Non-pigmented ciliary epithelial cell (primary cell): ENCODE measurements around the gene LYSMD2.

Experiments
- DNase-seq: peaks from one replicate; pipeline ENCODE4 v3.0.0-alpha.2; 2010; ENCODE audit warnings: low read depth

LYSMD2 gene

DNA sequence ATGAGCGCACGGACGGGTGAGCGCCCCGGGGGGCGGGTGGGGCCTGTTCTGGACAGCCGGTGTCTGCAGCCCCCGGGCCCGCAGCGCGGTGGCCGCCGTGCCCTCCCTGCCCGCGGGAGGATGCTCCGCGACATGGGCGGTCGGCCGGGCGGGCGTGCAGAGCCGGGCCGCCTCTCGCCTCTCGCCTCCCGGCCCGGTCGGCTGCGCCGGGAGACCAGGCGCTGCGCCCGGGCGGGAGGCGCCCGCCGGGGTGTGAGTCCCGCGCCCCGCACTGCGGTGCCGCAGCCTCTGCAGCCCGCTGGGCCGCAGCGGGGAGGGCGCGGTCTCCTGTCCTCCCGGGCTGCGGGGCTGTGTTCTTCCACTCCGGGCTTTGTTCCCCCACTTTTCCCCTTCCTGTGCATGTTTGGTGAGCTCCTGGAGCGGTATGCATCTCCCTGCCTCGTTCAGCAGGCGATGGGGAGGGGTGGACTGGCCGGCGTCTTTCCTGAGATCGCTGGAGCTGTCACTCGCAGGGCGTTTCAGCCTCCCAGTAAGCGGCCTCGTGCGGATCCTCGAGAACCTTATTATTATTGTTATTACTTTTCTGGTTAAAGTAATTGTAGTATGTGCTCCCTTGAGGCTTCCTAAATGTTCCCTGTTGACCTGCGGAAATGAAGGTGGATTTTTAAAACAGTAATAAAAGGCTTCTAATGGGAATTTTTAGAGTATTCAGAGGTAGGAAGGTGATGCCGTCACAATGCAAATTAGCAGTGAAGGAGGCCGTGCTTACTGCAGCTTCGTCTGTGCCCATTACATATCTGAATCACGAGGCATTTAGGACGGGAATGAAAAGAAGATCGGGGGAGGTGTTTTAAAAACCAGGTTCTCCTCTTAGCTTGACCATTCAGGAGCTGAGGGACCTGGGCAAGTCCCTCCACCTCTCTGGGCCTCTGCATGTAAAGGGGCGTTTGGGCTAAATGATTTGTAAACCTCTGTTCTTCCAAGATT is 14.5 kb upstream of the LYSMD2 start:
- no peak for DNase-seq

DNA sequence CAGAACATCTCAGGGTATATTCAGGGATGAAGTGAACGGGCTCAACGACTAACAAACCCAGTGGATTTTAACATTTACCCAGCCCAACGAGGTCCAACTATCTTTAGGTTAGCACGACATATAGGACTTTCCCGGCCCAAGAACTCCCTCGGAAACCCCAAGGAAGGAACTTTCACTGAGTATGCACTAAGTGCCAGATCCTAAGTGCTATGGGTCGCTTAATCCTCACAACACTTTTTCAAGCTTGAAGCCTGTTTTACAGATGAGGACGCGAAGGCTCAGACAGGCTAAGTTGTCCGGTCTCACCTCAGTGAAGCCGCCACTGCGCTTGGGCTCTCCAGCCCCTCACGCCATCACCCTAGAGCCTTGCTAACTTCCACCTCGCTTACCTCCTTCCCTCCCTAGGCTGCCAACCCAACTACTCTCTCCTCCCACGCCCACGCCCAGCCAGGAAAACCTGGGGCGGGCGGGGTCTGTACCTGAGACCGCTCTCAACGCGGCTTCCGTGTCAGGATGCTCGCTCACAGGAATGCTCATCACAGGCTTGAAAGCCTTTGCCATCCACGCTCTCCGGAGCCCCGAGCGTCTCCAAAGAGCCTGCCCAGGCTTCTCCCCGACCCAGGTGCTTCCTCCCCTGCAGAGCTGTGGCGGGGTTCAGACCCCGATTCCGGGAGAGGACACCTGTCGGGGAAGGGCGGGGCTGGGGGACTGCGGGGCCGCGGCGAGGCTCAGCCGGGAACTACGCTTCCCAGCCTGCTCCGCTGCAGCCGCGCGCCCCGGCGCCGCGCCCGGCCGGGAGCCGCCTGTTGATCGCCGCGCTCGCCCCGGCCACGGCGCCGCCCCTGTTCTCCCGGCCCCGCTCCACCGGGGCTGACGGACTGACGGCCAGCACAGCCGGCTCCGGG is 13.6 kb upstream of the LYSMD2 start, which contains the start of gene TMOD2:
TSS of gene TMOD2 (plus strand) at position 806 of the 905 bp plus-strand sequence. CDS start 14,845 bp downstream, outside the sequence.
- no peak for DNase-seq

DNA sequence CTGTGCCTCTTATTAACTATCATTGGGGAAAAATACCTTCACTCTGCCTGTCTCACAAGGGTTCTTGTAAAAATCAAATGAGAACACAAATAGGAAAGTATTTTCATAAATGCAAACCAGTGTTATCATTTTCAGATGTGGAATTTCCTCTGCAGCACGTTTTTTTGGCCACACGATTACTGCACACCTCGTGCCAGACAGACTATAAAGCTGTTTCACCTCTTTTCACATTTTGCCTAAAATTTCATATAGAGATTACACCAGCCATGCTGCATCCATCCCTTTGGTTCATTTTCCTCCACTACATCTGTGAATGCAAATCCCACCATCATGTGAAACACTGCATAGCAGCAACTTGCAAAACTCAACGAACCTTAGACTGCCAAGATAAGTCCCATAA is 12.7 kb upstream of the LYSMD2 start:
- no peak for DNase-seq

DNA sequence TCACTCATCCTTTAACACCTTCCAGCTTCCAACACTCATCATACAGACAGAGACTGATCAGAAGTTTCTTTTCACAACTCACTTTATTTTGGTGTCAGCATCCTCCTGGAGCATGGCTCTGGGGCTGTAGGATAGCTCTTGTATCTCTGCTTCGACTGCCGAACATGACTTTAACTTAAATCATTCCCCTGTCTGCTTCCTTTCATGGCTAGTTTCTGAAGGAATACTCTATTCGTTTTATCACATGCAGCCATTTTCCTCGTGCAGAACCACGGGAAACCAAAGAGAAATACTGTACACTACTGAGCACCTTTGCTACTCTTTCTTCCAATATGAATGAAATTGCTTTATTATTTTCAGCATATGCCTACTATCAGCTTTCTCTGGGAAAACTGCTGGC is 11.9 kb upstream of the LYSMD2 start:
- DNase-seq = no peak

DNA sequence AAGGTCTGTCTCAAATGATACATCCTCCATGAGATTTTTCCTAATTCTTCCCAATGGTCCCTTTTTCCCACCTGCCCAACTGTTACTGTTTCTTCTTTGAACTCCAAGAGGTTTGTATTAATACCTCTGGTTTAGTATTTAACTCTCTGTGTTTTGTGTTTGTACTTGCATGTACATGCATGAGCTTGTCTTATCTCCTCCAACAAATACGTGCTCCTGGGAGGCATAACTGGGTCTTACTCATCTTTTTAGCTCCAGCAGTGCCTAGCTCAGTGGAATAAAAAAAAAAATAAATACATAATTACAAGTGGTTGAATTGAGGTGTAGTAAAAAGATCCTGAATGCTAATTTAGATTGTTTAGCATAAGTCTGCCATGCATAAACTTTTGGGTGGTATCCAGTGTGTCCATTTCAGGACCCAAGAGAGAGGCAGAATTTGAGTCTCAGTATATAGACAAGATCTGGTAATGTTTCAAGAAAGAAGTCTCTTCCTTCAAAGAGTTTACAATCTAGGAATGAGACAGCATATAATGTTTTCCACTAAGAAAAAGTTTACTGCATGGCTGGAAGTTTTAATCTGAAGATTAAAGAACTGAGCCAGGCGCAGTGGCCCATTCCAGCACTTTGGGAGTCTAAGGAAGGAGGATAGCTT is 1.7 kb upstream of the LYSMD2 start:
- no peak for DNase-seq

DNA sequence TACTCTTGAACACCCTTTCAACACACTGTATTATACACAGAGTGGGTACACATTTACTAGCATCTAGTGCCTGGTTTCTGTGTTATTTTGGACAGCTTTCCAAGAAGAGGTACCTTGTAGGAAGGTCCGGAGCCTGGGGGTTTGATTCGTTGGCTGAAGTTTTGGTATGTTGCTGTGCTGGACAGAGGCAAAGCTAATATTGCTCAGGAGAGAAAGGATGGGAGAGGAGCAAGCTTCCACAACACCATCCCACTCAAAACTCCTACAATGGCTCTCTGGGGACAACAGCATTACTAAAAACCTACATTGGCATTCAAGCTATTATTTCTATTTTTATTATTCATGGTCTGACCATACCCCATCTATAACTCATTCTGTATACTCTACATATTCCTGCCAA is 1.1 kb upstream of the LYSMD2 start:
- DNase-seq = no peak

DNA sequence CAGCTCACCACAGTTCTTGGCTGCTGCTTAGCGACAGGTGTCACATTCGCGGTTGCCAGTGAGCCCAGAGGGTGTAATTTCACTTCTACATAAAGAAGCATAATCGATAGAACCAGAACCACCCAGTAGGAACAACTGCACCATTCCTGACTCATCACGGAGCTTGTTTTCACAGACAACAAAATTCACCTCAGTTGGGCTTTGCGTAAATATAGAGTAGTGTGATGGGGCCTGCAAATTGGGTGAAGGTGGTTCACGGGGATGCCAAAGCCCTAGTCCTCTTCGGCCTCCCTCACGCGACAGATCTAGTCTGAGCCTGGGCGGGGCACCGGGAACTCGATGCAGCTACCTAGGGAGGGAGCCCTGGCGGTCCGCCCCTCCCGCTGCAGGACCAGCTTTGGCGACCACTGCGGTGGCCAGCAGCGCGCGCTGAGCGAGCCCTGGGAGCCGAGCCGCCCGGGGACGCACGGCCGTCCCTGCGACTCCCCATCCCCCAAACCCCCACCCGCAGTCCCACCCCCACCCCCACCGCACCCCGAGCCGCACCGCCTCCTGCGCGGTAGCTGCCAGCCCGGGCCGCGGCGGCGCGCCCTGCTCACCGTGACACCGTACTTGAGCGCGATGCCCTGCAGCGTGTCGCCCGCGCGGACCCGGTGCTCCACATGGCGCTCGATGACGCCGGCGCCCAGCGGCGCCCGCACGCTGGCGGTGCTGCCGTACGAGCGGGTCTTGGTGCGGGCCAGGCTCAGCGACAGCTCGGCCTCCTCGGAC is 519 bp downstream of the LYSMD2 start:
- DNase-seq = no peak

DNA sequence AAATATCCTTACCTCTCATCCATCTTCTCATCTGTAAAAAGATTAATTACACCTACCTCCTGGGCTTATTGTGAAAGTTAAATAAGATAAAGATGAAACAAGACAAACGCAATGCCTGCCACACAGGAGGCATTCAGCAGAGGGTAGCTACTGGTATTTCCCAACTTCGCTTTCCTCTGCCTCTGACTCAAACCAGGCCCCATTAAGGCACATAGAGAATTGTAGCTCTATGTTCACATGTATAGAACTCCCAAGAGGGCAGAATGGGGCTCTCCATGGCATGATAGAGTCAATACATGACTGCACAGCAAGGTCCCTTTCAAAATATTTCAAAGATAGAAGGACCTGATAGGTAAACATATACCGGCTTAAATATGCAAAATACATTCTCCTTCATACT is 1.4 kb downstream of the LYSMD2 start:
- no peak for DNase-seq

DNA sequence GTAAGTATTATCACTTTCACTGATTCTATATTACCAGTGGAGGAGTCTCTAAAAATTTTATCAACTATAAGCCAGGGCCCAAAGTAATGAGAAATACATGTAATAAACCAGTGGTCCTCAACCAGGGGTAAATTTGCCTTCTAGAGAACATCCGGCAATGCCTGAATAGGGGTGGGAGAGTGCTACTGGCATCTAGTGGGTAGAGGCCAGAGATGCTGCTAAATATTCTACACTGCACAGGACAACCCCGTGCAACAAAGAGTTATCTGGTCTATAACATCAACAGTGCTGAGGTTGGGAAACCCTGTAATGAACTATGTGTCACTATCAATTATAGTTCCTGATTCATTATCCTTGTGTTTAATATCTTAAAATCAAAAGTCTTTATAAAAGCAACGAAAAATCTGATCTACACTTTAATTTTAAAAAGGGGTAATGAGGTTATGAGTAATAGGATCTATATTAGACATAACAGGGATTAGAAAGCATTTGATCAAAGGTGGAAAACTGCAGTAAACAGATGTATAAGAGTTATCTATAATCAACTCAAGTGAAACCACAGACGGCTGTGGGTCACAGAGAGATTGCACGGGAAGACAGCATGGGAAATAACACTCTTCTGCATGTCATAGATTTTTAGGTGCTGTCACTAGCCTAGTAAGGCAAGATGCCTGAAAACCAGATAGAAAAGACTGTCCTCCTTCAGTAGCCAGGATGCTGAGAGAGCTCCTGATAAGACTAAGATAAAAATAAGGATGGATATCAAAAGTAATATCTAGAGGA is 2.0 kb downstream of the LYSMD2 start:
- DNase-seq = no peak

DNA sequence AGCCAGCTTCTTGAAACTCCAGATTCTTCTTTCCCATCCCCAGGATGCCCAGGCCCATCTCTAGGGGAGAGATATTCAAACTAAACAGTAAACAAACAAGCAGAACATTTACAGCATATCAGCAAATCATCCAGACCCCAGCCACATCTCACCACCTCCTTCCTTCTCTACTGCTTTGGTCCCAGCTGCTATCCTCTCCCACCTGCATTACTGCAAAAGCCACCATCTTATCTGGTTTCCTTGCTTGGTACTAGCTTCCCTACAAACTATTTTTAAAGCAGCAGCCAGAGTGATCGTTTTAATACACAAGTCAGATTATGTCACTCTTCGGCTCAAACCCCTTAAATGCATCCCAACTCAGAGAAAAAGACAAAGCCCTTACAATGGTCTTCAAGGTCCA is 4.8 kb downstream of the LYSMD2 start:
- no peak for DNase-seq

DNA sequence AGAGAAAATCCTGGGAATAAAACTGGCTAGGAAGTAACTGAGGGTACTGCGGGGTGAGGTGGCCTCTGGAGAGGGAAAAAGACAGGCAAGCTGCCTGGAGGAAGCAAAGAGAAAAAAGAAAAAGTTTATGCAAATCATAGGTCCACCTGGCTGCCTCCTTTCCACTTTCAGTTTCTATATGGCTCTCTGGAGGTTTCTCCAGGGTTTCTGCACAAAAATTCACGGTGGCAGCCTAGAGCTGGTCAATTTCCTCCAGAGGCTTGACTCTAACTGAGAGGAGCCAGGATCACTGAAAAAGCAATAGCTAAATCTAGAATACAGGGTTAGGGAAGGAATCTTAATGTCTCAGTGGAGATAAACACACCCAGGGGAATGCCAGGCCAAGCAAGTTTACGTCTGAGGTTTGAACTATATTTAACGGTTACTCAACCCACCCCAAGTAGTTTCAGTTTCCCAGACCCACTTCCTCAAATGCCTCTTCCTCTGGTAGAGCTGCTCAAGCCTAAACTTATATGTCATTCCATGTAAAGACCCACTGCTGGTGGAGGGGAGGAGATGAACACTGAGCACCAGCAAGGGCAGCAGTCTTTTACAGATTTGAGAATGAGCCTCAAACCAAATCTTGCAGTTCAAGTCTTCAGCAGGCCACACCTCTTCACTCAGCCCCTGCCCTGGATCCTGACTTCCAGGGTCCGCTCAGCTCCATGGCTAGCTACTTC is 5.7 kb downstream of the LYSMD2 start:
- no peak for DNase-seq

DNA sequence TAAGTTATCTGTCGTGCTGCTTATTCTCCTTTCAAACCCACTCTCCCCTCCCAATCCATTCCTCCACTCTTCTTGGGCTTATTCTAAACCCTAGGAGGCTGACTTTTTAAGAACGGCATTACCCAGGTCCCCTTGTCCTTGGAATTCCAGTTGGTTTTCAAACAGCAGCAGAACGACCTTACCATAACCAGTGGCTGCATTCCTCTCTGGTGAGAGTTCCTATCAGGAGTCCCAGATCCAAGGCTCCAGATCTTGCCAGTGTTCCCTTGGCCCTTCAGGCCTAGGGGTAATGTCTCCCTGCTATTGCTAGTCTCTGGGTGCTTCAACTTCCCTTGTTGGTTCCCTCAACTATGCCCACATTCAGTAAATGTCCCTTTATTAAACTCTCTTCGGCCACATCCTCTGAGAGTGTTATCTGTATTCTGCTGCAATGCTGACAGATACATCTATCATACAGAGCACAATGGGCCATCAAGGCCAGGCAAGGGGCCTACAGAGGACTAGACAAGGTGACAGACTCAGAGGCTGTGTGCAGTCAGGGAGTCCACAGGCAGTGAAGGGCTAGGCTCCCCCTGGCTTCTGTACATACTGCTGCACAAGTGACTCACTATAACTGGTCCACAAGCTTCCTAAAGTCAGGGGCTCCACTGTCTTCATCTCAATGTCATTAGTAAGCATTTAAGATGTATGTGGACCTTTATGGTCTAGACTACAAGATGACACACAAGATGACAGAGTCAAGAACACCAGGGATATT is 10.1 kb downstream of the LYSMD2 start:
- no peak for DNase-seq

DNA sequence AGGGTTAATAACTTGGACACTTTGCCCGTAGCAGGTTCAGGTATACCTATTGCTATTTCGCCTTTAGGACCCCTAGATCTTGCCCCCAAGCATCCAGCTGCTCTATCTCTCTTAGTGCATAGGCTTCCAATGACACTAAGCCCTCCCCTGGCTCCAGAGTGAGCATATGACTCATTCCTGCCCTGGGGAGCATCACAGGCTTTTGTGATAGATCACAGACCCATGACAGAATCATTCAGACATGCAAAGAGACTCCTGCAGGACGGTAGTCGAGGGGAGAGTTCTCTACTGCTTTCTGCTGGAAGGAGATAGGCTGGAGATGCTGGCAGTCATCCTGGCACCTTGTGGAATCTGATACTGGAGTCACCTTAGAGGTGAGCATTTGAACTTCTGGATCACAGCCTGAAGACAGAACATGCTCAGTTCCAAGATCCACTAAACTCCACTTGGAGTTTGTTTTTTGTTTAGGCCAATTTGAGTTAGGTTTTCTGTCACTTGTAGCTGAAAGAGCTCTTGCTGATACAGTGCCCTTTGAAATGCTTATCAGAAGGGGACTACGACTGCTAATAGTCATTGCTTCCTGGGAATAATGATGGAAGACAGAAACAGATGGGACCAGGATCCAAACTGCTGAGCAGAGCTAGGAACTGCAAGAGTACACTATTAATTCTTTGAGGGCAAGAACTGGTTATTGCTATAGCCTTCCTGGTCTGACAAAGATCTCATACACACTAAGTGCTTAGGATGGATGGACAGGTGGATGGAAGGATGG is 11.0 kb downstream of the LYSMD2 start:
- peak; percentile 80 for DNase-seq

DNA sequence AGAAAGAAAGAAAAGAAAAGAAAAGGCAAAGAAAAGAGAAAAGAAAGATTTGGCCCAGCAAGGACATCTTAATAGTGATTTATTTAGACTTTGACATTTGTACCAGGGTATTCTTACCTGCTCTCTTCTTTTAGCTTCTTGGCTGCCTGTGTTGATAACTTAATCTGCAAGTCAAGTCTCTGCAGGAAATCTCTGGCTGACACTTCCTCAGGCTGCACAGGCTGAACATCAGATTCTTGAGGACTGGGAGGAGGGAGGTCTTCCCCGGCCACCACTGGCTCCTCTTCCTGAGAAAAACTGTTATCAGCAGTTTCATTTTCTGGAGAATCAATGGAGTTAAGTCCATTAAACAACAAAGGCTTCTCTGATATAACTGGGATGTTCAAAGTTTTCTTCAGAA is 12.8 kb downstream of the LYSMD2 start:
- no peak for DNase-seq

DNA sequence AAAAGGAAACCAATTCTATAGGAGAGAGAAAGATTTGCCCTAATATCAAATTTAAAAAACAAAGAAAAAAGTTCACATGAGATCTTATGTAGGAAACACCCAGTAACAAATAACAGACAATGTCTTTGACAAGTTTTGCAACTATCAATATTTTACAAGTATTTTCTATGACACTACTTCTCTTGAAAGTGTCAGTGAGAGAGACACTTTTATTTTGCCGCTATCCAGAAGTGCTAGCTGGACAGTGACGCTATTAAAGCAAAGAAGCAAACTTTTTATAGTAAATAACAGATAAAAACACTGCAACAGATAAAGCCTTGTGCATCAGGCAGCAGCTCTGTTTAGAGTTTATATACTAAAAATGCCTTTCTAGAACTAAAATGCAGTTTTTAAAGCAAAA is 13.3 kb downstream of the LYSMD2 start:
- DNase-seq = no peak

DNA sequence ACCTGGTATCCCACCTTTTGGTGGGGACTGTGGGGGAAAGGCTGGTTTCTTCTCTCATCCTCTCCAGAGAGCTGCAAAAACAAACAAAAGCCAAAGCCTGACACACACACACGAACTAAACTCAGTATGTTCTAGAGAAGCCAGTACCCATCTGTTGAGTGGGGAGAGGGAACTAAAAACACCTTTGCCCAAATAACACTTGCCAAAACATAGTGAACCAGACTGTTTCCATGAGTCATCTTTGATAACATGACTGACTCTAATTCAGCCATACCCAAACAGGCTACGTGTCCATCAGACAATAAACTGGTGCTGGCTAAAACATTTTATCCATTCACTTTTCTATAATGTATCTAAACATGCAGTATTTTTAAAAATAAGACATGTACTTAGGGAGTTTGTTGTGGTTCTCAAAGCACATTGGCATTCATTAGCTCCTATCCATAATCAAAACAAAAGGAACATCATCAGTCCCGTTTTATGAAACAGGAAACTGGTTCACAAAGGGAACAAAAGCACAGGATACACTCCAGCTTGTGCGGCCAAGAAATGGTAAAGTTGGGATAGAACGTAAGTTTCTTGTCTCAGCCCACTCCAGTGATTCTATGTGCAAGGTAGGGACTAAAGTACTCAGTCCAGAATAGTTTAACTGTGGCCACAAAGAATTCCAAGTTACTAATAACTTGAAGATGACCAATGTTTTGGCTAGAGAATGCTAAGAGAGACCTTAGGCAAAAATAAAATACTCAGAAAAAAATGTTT is 16.1 kb downstream of the LYSMD2 start:
- no peak for DNase-seq

DNA sequence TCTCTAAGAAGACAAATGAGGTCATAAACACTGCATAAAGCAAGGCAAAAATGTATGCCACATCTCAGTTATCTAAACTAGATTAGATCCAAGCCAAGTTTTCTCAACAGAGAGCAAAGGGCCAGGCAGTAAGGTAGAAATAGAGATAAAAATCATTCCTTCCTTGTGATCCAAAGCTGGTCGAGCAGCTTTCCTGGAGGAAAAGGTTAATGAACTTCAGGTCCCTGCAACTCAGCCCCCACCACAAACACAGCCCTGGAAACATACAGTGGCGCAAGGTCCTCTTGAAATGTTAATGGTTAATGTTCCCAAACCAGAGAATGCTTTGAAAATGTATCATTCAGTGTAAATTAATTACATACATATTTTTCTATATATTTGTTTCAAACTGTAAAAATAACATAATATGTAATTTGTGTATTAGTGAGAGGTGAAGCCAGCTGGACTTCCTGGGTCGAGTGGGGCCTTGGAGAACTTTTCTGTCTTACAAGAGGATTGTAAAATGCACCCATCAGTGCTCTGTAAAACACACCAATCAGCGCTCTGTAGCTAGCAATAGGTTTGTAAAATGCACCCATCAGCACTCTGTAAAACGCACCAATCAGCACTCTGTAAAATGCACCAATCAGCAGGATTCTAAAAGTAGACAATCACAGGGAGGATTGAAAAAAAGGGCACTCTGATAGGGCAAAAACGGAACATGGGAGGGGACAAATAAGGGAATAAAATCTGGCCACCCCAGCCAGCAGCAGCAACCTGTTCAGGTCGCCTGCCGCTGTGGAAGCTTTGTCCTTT is 17.1 kb downstream of the LYSMD2 start:
- no peak for DNase-seq
